GM18868 (cell line): ENCODE results near the gene GPR132.

Experiments used
- ATAC-seq: cut with Tn5 transposase; IDR thresholded peaks from one replicate; pipeline ENCODE4 v1.9.1; 2021; ENCODE audit warnings: mild to moderate bottlenecking, moderate library complexity; ENCODE audit not compliant: unreplicated experiment

Gene GPR132

DNA sequence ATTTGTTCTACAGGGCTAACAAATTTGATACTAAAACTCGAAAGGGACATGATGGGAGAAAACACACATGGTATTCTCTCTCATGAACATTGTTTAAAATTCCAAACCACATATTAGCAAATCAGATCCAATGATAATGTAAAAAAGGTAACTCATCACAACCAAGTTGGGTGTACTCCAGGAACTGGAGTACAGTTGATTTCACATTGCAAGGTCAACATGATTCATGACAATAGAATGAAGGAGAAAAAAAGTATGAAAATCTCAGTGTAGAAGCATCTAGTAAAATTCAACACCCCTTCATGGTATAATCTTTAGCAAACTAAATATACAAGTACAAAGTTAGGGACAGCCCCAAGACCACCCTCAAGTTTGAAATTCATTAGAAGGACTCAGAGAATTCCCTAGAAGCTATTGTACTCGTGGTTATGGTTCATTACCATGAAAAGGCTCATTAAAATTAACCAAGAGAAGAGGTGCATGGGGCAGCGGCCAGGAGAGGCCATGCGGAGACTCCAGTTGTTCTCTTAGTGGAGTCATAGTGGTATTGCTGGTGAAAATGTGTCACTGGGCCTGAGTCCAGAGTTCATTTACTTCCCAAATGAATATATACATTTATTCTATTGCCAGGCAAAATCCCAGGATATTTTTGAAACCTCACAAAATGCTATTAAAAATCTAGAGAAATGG is 41.3 kb downstream of the GPR132 start:
- ATAC-seq = no peak

DNA sequence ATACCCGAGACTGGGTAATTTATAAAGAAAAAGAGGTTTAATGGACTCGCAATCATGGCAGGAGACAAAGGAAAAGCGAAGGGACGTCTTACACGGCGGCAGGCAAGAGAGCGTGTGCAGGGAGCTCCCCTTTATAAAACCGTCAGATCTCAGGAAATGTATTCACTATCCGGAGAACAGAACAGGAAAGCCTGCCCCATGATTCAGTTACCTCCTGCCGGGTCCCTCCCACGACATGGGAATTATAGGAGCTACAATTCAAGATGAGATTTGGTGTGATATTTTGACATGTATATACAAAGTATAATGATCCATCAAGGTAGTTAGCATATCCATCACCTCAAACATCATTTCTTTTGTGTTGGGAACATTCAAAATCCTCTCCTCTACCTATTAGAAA is 42.1 kb downstream of the GPR132 start:
- ATAC-seq = no peak

DNA sequence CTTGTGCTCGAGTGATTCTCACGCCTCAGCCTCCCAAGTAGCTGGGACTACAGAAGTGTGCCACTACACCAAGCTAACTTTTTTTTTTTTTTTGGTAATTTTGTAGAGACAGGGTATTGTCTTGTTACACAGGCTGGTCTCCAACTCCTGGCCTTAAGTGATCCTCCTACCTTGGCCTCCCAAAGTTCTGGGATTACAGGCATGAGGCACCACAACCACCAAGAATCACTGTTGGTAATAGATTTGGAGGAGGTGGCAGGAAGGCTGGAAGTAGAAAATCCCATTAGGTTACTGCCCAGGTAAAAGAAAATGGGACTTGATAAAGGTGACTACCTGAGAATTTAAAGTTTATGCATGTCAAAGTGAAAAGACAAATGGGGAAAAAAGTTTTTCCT is 43.0 kb downstream of the GPR132 start:
- ATAC-seq = no peak

DNA sequence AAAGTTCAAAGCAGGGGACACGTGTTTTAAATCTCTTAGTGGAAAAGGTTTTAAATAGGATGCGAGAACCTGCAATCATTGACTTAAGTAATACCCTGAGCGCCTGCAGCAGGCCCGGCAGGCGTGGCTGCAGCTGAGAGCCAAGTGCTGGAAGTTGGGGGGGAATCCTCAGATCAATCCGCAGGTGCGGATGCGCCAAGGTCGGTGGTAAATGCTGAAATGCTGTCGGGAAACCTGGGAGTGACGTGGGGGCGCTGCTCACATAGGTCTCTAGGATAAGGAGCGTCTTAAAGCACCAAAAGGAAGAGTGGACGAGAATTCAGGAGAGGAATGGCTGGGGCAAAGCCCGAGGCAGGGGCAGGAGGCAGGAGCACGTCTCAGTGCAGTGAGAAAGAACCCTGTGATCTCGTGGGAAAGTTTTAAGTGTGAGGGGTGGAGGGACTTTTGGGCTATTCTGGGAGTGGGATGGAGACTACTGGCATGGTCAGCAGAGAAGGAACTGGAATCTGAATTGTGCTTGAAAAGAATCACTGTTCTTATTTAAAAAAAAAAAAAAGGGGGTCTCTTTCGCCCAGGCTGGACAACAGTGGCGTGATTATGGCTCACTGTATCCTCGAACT is 43.5 kb downstream of the GPR132 start:
- ATAC-seq = no peak

DNA sequence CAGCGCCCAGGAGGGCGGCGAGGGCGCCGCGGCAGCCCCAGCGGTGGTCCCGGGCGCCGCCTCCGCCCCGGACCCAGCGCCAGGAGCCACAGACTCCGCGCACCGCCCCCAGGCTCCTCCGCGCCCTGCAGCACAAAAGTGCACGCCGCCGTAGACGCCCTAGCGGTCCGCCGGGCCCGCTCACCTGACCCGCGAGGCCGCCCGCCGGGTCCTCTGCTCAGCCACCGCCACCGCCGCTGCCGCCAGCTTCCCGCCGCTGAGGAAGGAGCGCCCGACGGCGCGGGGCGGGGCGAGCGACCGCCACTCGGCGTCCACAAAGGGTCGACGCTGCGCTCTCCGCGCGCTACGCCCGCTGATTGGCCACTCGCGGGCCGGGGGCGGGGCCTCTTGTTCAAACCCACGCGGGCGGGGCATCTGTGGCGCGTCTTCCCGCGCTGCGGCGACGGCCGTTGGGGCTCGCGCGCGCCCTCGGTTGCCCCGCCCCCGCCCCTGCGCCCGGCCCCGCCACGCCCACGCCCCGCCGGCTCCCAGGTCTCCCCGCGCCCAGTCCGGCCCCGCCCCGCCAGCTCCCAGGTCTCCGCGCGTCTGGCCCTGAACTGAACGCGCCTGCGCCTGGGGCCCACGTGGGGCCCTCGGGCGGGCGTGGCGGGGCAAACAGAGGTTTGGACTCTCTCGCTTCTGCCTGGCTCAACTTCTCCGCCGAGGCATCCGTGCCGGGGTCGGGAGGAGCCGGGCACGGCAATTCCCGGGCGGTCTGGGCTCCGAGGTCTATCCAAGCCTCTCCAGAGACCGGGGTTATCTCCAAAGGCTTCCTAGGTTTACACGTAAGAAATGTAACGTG is 44.2 kb downstream of the GPR132 start, which contains the start of gene CDCA4:
CDCA4 (minus strand) TSS at position 269 of the 841 bp plus-strand sequence. CDS start 9,154 bp downstream, outside the sequence.
- peak; percentile 74 for ATAC-seq

DNA sequence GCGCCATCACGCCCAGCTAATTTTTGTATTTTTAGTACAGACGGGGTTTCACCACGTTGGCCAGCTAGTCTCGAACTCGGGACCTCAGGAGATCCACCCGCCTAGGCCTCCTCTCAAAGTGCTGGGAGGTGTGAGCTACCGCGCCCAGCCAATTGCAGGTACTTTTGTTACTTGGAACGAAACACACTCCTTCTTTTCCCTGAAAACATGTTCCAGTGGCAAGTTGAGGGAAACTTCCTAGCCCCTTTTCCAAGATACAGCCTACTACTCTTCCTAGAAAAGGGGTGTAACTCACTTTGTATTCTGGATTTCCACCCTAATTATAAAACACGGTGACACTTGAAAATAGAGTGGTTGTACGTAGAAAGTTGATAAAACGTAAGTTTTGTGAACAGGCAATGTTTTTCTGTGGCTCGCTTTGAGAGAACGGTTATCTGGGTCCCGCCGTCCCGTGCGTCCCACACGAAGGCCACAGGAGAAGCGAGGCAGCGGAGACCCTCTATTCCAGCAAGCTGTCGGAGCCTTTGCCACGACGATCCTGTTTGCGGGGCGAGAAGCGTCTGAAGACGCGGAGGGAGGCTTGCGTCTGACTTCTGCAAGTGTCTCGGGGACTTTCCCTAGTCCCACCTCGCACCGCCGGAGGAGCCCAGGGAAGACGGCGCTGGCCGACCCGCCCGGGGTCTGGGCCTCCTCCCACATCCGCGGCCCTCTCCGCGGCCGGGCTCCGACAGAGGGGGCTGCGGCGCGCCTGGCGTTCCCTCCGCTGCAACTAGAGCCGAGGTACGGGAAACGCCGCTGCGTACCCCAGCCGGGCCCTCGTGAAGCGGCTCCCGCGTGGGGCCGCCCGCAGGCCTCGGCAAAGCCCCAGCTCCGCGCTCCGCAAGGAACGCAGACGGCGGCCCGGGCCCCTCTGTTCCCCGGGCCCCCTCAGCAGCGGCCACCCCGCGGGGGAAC is 45.1 kb downstream of the GPR132 start:
- peak; percentile 19 for ATAC-seq

DNA sequence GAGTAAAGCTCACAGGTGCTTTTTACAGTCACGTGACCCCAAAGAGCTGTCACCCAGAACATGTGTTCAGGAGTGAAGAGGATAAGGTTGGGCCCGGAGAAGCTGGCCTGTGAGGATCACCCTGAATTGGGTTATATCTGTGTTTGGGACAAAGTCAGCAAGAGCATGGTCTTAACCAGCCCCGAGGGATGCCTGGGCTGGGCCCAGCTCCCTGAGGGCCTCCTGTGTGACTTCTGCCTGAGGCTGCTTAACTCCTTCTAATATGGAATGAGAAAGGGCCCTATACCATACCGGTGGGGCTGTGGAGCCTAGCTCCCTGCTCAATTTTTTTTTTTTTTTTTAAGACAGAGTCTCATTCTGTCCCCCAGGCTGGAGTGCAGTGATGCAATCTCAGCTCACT is 46.8 kb downstream of the GPR132 start:
- ATAC-seq = no peak

DNA sequence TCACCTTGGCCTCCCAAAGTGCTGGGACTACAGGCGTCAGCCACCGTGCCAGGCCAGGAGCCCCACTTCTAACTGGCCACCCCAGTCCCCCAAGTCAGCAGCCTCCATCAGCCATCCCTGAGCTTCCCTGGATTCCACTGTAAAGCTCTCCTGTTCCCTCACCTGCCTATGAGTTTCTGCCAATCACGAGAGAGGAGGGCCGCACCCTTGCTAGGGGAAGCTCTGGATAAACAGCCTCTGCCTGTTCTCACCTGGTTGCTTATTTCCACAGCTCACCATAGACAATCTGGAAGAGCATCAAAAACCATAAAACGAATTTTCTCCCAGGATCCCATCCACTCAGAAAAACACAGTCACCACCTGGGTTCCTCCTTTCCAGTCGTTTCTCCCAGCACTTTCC is 49.3 kb downstream of the GPR132 start:
- ATAC-seq = no peak

DNA sequence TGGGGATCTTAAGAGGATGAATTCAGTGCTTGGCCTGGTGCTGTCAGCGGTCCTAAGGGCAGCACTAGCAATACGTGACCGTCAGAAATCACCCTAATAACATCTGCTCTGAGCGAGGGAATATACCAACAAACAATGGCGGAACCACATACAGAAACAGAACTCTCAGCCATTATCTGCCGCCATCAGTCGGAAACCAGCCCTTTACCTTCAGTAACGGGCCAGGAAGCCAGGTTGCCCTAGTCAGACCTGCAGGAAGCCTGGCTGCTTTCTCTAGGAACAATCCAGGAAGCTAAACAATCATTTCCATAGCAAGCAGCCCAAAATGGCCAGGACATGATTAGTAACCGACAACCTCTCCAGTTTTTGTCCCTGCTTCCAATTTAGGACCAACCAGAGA is 50.0 kb downstream of the GPR132 start:
- no peak for ATAC-seq

DNA sequence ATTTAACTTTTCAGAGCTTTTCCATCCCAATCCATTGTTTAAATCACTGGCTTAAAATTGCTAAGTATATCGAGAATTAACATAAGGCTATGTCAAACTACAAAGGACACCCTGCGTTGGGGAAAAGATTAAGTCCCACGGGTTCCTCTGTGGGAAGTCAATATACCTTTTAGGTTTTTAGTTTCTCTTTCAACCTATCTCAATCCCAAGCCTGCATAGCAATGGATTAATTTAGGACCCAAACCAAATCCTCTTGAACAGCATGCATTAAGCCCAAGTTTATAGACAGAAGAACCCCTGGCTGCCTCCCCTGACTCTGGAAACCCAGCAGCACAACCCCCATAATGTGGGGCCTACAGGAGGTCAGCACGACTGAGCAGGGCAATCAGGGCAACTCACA is 50.6 kb downstream of the GPR132 start:
- no peak for ATAC-seq

DNA sequence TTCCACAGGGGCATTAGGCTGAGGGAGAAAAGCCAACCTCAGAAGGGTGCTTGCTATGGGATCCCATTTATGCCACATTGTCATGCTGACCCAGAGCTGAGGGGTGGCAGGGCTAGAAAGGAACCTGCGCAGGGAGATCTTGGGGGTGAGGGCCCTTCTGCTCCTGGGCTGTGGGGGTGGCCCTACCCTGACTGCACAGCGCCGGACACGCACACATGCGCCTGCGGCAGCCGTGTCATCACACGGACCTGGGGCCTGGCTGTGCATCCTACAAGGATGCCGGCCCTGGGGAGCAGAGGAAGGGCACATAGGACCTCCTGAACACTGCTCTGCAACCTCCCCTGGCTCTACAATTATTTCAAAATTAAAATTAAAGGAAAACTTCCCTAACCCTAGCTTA is 51.2 kb downstream of the GPR132 start:
- no peak for ATAC-seq

DNA sequence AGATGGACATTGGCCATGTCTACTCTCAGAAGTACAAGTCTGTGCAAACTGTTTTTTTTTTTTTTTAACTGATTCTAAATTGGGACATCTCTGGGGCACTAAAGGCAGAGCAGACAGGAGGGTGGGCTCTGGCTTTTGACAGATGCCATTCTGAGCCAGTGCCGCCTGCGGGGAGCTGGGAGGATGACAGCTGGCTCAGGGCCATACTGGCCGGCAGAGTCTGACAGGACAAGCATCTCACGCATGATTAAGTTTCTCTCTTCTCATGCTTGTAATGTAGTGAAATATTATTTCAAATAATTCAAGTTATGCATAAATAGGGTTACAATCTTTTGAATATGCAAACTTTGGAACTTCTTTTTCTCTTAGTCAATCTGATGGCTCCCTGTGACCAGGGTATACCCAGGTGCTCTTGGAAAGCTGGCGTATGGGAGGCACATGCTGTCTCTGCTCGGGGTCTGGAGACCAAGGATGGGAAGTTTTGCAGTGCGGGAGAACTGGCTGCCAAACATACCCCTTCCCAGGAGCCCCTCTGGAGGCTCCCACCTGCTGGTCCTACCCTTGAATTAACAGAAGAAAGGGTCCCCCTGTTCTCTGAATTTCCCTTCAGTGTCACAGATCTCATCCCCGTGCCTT is 52.0 kb downstream of the GPR132 start:
- ATAC-seq = no peak

DNA sequence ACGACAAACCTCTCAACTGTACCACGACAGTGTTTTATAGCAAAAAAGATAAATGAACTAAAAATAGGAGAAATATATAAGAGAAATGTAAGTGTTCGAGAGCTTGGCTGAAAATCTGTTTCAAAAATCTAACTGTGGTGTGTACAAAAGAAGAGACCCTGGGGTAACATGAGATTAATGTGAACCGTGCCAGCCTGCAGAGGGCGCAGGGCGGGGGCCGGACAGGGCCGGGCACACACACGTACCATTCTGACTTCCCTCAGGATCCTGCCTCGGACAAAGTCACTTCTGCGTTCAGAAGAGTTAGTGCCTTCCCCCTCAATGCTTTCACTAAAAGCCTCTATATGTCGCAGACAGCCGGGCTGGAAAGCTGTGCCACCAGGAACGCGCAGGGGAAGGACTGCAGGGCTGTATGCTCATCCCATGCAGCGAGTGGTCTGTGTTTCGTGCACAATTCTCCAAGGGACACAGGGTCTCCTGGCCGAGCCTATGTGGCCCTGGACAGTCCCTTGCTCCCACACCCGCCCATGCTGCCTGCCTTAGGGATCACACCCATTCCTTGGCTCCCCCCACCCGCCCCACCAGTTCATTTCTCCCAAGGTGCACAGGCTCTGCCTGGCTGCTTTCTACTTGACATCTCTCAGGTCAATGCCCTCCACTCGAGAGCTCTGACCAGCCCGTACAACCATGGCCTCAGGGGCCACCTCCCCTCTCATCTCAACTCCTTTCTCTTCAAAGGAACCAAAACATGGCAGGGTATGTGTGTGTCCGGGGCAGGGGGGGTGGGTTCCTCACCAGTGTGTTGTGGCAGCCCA is 52.9 kb downstream of the GPR132 start:
- ATAC-seq = no peak

DNA sequence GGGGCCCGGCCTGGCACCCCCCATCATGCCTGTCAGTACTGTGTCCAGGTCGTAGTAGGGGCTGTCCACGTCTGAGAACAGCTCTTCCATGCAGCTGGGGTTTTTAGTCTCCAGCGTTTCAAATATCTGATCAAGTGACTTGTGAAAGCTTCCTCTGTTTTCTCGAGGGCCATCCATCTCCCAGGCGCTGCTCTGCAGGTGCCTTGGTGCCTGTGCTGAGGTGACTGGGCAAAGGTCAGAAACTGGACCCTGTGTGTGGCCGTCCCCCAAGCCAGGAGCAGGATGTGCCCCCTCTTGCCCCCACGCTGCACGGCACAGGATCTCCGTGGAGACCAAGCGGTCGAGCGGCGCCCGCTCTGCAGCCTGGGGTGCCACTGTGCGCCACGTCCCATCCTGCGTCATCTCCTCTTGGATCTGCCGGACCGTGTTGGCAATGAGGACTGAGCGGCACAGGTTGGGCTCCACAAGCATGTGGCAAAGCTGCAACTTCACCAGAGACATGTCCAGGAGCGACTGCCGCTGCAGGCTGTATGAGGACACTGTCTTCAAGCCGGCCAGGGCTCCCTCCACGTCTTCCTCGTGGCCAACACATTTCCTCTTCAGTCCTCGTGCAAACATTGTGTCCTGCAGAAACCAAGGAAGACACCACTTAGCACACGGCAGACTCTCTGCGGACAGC is 53.8 kb downstream of the GPR132 start:
- no peak for ATAC-seq

DNA sequence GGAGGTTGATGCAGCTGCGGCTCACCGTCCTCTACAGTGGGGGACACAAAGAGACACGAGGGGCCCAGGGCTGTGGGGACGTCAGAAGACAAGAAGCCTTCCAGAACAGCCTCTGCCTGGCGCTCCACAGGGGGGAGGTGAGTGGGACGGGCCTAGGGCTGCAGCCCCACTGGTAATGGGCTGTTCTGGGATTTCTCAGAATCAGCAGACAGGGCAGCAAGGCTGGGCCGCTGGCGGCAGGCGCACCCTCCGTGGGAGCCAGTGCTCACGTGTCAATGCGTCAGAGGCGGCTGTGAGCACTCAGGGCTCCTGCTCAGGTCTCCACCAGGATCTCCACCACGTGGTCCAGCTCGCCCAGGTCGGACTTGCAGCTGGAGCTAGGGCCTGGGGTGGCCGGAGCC is 54.3 kb downstream of the GPR132 start:
- no peak for ATAC-seq

DNA sequence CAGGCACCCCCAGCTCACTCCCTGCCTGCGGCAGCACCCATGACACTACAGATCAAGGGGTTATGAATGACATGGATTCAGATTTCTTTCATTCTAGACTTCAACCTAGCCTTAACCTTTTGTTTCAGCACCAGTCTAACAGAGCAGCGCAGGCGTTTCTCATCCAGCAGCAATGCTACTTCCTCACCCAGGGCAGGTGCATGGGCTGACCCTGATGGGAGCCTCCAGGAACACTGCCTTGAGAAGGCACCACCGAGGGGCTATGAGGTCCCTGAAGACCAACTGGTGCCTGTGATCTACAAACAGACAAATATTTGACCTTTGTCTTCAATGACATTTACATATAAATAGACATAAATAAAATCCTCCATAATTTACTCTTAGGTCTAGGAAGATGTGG is 55.1 kb downstream of the GPR132 start:
- ATAC-seq = no peak

DNA sequence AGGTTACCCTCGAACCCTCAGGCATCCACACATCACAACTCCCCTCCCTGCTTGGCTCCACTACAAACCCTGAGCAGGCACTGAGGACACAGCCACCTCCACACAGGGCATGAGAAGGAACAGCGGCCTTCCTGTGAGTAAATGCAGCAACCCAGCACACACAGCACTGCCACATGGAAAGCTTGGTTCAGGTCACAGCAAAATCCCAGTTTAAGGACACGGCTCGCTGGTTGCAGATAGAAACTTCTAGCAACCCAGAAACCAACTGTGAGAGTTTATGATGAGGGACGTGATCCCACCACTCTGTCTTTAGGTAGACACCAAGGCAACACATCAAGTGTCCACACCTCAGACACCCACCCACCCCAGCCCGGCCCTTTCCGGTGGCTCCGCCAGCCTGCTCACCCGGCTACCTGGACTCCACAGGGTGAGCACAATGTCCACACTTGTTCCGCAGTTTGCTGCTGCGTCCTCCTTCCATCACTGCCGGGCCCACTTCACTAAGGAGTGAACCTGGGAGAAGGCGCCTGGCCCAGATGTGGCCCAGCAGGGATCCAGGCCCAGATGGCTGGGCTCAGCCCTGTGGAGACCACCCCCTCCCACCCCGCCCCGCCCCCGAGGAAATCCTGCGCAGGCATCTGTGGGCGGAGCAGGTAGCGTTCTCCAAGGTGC is 57.5 kb downstream of the GPR132 start:
- no peak for ATAC-seq

DNA sequence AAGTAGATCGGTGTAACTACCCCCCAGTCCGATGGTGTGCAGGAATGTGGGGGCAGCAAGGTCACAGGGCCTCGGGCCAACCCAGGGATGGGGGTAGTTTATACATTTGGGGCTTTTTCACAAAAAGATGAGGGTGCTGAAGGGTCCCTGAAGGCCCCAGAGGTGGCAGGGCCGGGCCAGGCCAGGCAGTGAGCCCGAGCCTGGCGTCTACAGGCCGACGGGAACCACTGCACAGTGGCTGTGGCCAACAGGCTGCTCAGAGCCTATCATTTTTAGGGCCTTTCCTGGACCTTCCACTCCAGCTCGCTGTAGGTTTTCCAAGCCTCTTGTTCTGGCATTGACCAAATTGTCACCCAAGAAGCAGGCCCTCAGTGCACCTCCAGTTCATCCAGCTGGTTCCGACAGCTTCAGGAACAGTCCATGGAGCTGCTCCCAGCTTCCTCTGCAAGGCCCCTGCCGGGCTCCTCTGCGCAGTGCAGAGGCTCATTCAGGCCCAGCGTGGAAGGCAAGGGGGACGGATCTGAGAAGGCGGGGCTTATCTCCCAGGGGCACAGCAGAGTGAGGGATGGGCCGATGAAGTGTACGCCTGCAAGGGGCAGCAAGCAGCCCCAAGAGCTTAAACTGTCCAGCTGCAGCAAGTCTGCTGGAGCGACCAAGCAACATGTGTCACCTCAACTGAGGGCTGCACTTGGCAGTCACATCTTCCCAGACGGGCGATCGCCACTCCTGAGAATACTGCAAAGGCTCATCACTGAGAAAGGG is 58.2 kb downstream of the GPR132 start:
- ATAC-seq = no peak
